HG03457 (cell line): ENCODE measurements around the gene TTLL3.

Source experiments
- ATAC-seq: cut with Tn5 transposase; IDR thresholded peaks from one replicate; pipeline ENCODE4 v1.9.1; 2021; ENCODE audit warnings: moderate number of reproducible peaks; ENCODE audit not compliant: unreplicated experiment

The TTLL3 gene

GRCh38 chr3:9780458-9780812 is 29.6 kb upstream of the TTLL3 start:
- ATAC-seq, result no peak

- ATAC-seq, result no peak
Measured at GRCh38 chr3:9780910-9781309, 29.2 kb upstream of the TTLL3 start.

- ATAC-seq, result no peak
Measured at GRCh38 chr3:9781551-9781950, 28.5 kb upstream of the TTLL3 start.

- ATAC-seq, result no peak
Measured at GRCh38 chr3:9781978-9782603, 28.0 kb upstream of the TTLL3 start.

GRCh38 chr3:9782770-9783169 is 27.3 kb upstream of the TTLL3 start:
- ATAC-seq, result no peak

GRCh38 chr3:9783954-9784353 is 26.1 kb upstream of the TTLL3 start:
- no peak for ATAC-seq

- ATAC-seq, result no peak
Measured at GRCh38 chr3:9784965-9785364, 25.1 kb upstream of the TTLL3 start.

GRCh38 chr3:9785602-9786001 is 24.5 kb upstream of the TTLL3 start:
- ATAC-seq, result no peak

- ATAC-seq, result no peak
Measured at GRCh38 chr3:9786209-9786739, 23.8 kb upstream of the TTLL3 start.

- no peak for ATAC-seq
Measured at GRCh38 chr3:9786825-9787669, 23.0 kb upstream of the TTLL3 start.

GRCh38 chr3:9787714-9788113 is 22.3 kb upstream of the TTLL3 start:
- no peak for ATAC-seq

GRCh38 chr3:9791127-9791526 is 18.9 kb upstream of the TTLL3 start:
- no peak for ATAC-seq

GRCh38 chr3:9791790-9792404 is 18.2 kb upstream of the TTLL3 start:
- ATAC-seq, result no peak

GRCh38 chr3:9792405-9793160 is 17.5 kb upstream of the TTLL3 start, which contains the start of the genes ARPC4 and TADA3:
Gene ARPC4 (plus strand): TSS chr3:9793082. CDS start chr3:9793122, 40 bp downstream.
Gene TADA3 (minus strand): TSS chr3:9792473. CDS start chr3:9791466, 1,007 bp downstream.
- ATAC-seq, result peak; percentile 62

- no peak for ATAC-seq
Measured at GRCh38 chr3:9793161-9793781, 16.8 kb upstream of the TTLL3 start.

- no peak for ATAC-seq
Measured at GRCh38 chr3:9794400-9794799, 15.7 kb upstream of the TTLL3 start.

GRCh38 chr3:9795207-9795606 is 14.9 kb upstream of the TTLL3 start:
- no peak for ATAC-seq

- no peak for ATAC-seq
Measured at GRCh38 chr3:9797196-9797945, 12.7 kb upstream of the TTLL3 start.

GRCh38 chr3:9800529-9800928 is 9.5 kb upstream of the TTLL3 start:
- ATAC-seq, result no peak

- no peak for ATAC-seq
Measured at GRCh38 chr3:9803494-9803893, 6.6 kb upstream of the TTLL3 start.
